Panc1 (cell line): Measurements from ENCODE around the gene FBF1. TPM values are rescaled to one million over a fixed set of nuclear protein-coding genes. Genes with fewer than 3 reads are reported as not detected.
"Not testable (repeated sequence)": the region's sequence is repeated elsewhere in the genome, so short reads cannot be mapped to it uniquely, and the experiment has no call there.

Source experiments
- ATAC-seq: fragments of 200-7000 bp; cut with Tn5 transposase; 2 replicates; pipeline ENCODE4 v1.9.1; 2020; ENCODE audit warnings: mild to moderate bottlenecking, moderate library complexity
- BruUV-seq: library from RNA; stranded (reverse); fragments of 400-500 nt; replicated peaks from 2 replicates; lab custom pipeline; 2021; lab: Mats Ljungman, UMichigan
- CTCF ChIA-PET: fragments of 300-600 bp; sonication (Branson Sonifier 250); formaldehyde crosslinking; loops from one replicate; lab custom pipeline; 2022; ENCODE audit warnings: antibody characterized with exemption; lab: Charles Lee
- POLR2A ChIA-PET: fragments of 300-600 bp; sonication (Branson Sonifier 250); formaldehyde crosslinking; loops from one replicate; lab custom pipeline; 2022; ENCODE audit warnings: antibody characterized with exemption; lab: Charles Lee
- DNase-seq: peaks from one replicate; pipeline ENCODE4 v3.0.0-alpha.2; 2010; ENCODE audit warnings: low read depth, low spot score
- H3K27ac ChIP-seq: 2 replicates; pipeline ENCODE4 v1.5.1; 2011; ENCODE audit warnings: mild to moderate bottlenecking, low read length, inconsistent platforms
- H3K27me3 ChIP-seq: fragments of 200-500 bp; sonication (Bioruptor generic); 2 replicates; pipeline ENCODE4 v1.6.0; 2014; ENCODE audit warnings: low read length, inconsistent platforms; ENCODE audit not compliant: control insufficient read depth, insufficient read depth
- H3K36me3 ChIP-seq: fragments of 200-500 bp; sonication (Bioruptor generic); 2 replicates; pipeline ENCODE4 v1.5.1; 2014; ENCODE audit warnings: inconsistent platforms, mild to moderate bottlenecking, low read length, moderate library complexity; ENCODE audit not compliant: control insufficient read depth, insufficient read depth
- H3K4me1 ChIP-seq: 2 replicates; pipeline ENCODE4 v1.5.1; 2011; ENCODE audit warnings: inconsistent platforms, mild to moderate bottlenecking, low read length, moderate library complexity; ENCODE audit not compliant: control insufficient read depth, insufficient read depth
- H3K4me3 ChIP-seq, 2 experiments: 2 replicates each; pipeline ENCODE4 v1.5.1; 2011 to 2012; ENCODE audit warnings: low read depth in 2 of 2, low read length in 2 of 2, mild to moderate bottlenecking in 2 of 2, inconsistent platforms in 1 of 2, moderate library complexity in 1 of 2
- H3K9me3 ChIP-seq: fragments of 200-500 bp; sonication (Bioruptor generic); 2 replicates; pipeline ENCODE4 v1.5.1; 2014; ENCODE audit warnings: low read depth, mild to moderate bottlenecking, inconsistent platforms, low read length, moderate library complexity; ENCODE audit not compliant: control insufficient read depth, insufficient read depth
- CTCF ChIP-seq: fragments of 450-650 bp; IDR thresholded peaks from 2 replicates; pipeline ENCODE4 v1.5.1; 2017; ENCODE audit warnings: mild to moderate bottlenecking
- POLR2AphosphoS5 ChIP-seq: IDR thresholded peaks from 2 replicates; pipeline ENCODE4 v1.6.1; 2012; ENCODE audit warnings: mild to moderate bottlenecking, low read depth, low read length, moderate library complexity
- SIN3A ChIP-seq: IDR thresholded peaks from 2 replicates; pipeline ENCODE4 v1.6.1; 2012; ENCODE audit warnings: low read depth, mild to moderate bottlenecking, low read length, moderate library complexity, borderline replicate concordance; ENCODE audit not compliant: insufficient read depth
- TCF7L2 ChIP-seq: IDR thresholded peaks from 2 replicates; pipeline ENCODE4 v1.6.1; 2011; ENCODE audit warnings: mild to moderate bottlenecking, low read depth, low read length, inconsistent platforms
- in situ Hi-C: cut with HindIII; loops from 2 replicates; pipeline ENCODE4 v1.10.0; 2016; ENCODE audit warnings: low sequenced_read_pairs, low pct_unique_long_range_greater_than_20kb
- intact Hi-C: fragments of 100-400 bp; cut with micrococcal nuclease; formaldehyde crosslinking; loops from one replicate; pipeline ENCODE4 v1.10.0; 2022; ENCODE audit not compliant: unreplicated experiment
- total RNA-seq: library from RNA; stranded (reverse); gene quantifications from one replicate; pipeline ENCODE4 v1.2.1, GENCODE V29; 2021; ENCODE audit not compliant: unreplicated experiment
- TF ChIP-seq, protein P1 (sequence below), 2 experiments: IDR thresholded peaks; 2 replicates each; pipeline ENCODE4 v1.6.1; 2011 to 2012; ENCODE audit warnings: low read depth in 2 of 2, control low read depth in 1 of 2, low read length in 1 of 2, mild to moderate bottlenecking in 1 of 2, moderate library complexity in 1 of 2; ENCODE audit not compliant: insufficient read depth in 1 of 2

Gene FBF1
- total RNA-seq, 1 experiment from 2014 or later: 32.5 TPM

DNA sequence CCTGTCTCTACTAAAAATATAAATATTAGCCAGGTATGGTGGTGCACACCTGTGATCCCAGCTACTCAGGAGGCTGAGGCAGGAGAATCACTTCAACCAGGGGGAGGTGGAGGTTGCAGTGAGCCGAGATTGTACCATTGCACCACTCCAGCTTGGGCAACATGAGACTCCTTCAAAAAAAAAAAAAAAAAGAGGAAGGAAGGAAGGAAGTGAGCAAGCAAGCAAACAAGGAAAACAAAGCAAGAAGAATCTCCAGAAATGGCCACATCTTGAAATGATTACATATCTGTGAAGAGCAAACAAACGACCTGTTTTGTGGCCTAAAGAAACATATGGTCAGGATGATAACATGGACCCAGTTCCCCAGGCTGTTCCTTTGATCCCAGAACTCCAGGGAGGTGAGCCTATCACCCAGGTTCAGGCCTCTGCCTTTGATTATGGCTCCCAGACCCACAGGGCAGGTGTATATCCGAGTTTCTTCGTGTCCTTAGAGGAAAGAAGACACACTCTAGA lies 29.2 kb upstream of the FBF1 start:
- intact Hi-C loops (no loop called here), in situ Hi-C loops (no loop called here)
- ATAC-seq (no peak), DNase-seq (no peak)
- H3K27me3 ChIP-seq: no peaks in the 10 kb centered on the region
- H3K9me3 ChIP-seq: no peaks in the 10 kb centered on the region
- peaks cover 7% of the 10 kb centered on the region; the same call in 1 of the 2 replicates for H3K36me3 ChIP-seq
- no TSS peak for BruUV-seq
- ChIA-PET POLR2A (no interaction called here), CTCF (no interaction called here)
- H3K27ac ChIP-seq: no peak overlapping the region
- no peak for TF ChIP-seq POLR2AphosphoS5
- no peak for TF ChIP-seq CTCF
- TF ChIP-seq SIN3A: no peak
- no peaks in the 10 kb centered on the region for H3K4me1 ChIP-seq
- H3K4me3 ChIP-seq: no peak overlapping the region

DNA sequence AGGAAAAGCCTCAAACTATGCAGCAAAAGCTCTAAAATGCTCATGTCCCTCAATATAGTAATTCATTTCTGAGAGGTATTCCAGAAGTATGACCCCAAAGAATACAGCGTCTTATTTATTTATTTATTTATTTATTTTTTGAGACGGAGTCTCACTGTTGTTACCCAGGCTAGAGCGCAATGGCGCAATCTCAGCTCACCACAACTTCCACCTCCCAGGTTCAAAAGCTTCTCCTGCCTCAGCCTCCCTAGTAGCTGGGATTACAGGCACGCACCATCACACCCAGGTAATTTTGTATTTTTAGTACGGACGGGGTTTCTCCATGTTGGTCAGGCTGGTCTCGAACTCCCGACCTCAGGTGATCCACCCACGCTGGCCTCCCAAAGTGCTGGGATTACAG lies 28.2 kb upstream of the FBF1 start:
- H3K4me1 ChIP-seq, in situ Hi-C loops, H3K27me3 ChIP-seq, DNase-seq, H3K9me3 ChIP-seq, H3K4me3 ChIP-seq, H3K36me3 ChIP-seq, BruUV-seq, ATAC-seq, intact Hi-C loops, CTCF ChIA-PET, H3K27ac ChIP-seq, POLR2A ChIA-PET: not testable (repeated sequence)

DNA sequence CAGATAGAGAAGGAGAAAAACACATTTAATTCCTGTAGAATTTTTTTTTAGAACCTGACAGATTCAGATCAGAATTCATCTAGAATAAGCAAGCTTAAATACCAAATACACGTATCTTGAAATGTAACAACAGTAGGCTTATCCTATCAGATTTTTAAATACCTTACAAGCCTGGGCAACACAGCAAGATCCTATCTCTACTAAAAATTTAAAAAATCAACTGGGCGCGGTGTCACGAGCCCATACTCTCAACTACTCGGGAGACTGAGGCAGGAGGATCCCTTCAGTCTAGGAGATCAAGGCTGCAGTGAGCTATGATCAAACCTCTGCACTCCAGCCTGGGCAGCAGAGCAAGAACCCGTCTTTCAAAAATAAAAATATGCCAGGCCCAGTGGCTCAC lies 24.6 kb upstream of the FBF1 start:
- no peaks in the 10 kb centered on the region for H3K4me1 ChIP-seq
- CTCF ChIA-PET: no interaction called here
- in situ Hi-C loops: no loop called here
- no TSS peak for BruUV-seq
- POLR2A ChIA-PET: no interaction called here
- no peak overlapping the region for H3K4me3 ChIP-seq
- no peak for ATAC-seq
- H3K9me3 ChIP-seq: no peaks in the 10 kb centered on the region
- no peak for DNase-seq
- no peaks in the 10 kb centered on the region for H3K36me3 ChIP-seq
- intact Hi-C loops: no loop called here
- no peak overlapping the region for H3K27ac ChIP-seq
- no peaks in the 10 kb centered on the region for H3K27me3 ChIP-seq
- no peak for TF ChIP-seq TCF7L2

DNA sequence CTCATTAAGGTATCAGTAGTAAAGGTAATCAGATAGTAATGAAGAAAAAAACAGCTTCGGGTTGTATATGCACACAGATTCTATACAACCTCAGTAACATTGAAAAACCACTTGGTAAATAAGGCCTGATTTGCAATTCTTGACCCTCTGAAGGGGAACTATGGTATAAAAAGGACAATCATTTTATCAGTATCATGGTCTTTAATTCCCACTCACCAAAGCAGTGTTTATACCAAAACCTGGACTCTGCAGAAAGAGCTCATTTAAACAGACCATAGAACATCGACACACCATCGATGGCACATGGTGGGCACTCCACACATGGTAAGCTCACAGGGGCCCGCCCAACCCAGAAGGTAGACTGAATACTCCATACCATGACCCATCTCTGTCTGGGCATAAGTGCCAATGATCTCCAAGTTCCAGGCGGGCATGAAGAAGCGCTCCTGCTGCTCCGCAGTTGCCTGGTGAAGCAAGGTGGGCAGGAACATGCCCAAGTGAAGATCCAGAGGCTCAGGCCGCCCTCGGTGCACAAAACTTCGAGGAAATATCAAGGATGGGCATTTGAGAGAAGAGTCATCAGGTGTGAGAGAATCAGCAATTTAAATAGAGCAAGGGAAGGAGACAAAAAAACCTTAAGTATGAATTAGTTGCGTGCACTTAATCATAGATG lies 19.1 kb upstream of the FBF1 start:
- no TSS peak for BruUV-seq
- H3K4me1 ChIP-seq: no peaks in the 10 kb centered on the region; the same call in 1 of the 2 replicates
- ChIA-PET CTCF (interaction anchor here (0.6 kb wide), 1 partner anchor 36 kb away, joined by 4 read pairs; no protein-coding TSS in a partner anchor), POLR2A (no interaction called here)
- intact Hi-C loops (no loop called here), in situ Hi-C loops (no loop called here)
- DNase-seq: no peak
- no peak overlapping the region for H3K4me3 ChIP-seq
- H3K27ac ChIP-seq: no peak overlapping the region
- H3K36me3 ChIP-seq: 0 out of 2 replicates have a peak, but pooled peaks cover 3% of the 10 kb centered on the region
- no peaks in the 10 kb centered on the region for H3K27me3 ChIP-seq
- TF ChIP-seq CTCF (no peak), TCF7L2 (no peak), POLR2AphosphoS5 (no peak), SIN3A (no peak)
- TF ChIP-seq, protein P1, sequence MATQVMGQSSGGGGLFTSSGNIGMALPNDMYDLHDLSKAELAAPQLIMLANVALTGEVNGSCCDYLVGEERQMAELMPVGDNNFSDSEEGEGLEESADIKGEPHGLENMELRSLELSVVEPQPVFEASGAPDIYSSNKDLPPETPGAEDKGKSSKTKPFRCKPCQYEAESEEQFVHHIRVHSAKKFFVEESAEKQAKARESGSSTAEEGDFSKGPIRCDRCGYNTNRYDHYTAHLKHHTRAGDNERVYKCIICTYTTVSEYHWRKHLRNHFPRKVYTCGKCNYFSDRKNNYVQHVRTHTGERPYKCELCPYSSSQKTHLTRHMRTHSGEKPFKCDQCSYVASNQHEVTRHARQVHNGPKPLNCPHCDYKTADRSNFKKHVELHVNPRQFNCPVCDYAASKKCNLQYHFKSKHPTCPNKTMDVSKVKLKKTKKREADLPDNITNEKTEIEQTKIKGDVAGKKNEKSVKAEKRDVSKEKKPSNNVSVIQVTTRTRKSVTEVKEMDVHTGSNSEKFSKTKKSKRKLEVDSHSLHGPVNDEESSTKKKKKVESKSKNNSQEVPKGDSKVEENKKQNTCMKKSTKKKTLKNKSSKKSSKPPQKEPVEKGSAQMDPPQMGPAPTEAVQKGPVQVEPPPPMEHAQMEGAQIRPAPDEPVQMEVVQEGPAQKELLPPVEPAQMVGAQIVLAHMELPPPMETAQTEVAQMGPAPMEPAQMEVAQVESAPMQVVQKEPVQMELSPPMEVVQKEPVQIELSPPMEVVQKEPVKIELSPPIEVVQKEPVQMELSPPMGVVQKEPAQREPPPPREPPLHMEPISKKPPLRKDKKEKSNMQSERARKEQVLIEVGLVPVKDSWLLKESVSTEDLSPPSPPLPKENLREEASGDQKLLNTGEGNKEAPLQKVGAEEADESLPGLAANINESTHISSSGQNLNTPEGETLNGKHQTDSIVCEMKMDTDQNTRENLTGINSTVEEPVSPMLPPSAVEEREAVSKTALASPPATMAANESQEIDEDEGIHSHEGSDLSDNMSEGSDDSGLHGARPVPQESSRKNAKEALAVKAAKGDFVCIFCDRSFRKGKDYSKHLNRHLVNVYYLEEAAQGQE (IDR thresholded peaks at IDR 0.05; ENCODE audit: insufficient read depth in 1 of 2, low read depth in 2 of 2, low read length in 1 of 2): no peak
- no peaks in the 10 kb centered on the region for H3K9me3 ChIP-seq
- 0 out of 2 replicates have a peak, but pooled peaks have one; percentile 30 for ATAC-seq
